GM13977 (cell line): ENCODE data around the gene CDC25A.
A peak's percentile ranks its signal among the peaks of the same experiment; 100 is the strongest.

Experiments
- DNase-seq: peaks from one replicate; pipeline ENCODE4 v3.0.0; 2012; ENCODE audit warnings: low spot score
- in situ Hi-C: fragments of 300-500 bp; cut with MboI; formaldehyde crosslinking; loops from one replicate; pipeline ENCODE4 v1.12.0; 2022; ENCODE audit warnings: low sequenced_read_pairs, low pct_unique_long_range_greater_than_20kb, mixed read lengths, inconsistent platforms; ENCODE audit not compliant: unreplicated experiment
- TF ChIP-seq, protein P1 (sequence below): IDR thresholded peaks from 2 replicates; pipeline ENCODE4 v1.5.1; 2012; ENCODE audit warnings: mild to moderate bottlenecking, control low read depth; ENCODE audit not compliant: insufficient read depth; ENCODE audit errors: extremely low read depth, missing control alignments

CDC25A gene

DNA sequence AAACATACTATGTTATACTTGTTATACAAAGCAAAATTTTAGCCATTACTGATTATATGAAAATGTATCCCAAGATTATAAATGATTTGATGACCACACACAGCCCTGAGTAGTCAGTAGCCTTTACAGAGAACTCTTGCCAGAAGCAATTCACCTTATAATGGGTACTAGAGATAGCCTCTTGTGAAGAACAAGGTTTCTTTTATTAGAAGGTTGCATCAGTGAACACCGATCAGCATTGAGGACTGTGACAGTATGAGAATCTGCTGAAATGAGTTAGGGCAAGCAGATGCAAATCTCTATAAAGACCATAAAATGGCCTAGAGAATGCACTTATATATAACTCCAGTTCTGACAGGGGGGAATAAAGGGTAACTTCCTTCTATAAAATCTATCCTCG, 10.1 kb downstream of the CDC25A start:
- in situ Hi-C loops, result no loop called here
- TF ChIP-seq, protein P1, sequence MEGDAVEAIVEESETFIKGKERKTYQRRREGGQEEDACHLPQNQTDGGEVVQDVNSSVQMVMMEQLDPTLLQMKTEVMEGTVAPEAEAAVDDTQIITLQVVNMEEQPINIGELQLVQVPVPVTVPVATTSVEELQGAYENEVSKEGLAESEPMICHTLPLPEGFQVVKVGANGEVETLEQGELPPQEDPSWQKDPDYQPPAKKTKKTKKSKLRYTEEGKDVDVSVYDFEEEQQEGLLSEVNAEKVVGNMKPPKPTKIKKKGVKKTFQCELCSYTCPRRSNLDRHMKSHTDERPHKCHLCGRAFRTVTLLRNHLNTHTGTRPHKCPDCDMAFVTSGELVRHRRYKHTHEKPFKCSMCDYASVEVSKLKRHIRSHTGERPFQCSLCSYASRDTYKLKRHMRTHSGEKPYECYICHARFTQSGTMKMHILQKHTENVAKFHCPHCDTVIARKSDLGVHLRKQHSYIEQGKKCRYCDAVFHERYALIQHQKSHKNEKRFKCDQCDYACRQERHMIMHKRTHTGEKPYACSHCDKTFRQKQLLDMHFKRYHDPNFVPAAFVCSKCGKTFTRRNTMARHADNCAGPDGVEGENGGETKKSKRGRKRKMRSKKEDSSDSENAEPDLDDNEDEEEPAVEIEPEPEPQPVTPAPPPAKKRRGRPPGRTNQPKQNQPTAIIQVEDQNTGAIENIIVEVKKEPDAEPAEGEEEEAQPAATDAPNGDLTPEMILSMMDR, result no peak
- no peak for DNase-seq

DNA sequence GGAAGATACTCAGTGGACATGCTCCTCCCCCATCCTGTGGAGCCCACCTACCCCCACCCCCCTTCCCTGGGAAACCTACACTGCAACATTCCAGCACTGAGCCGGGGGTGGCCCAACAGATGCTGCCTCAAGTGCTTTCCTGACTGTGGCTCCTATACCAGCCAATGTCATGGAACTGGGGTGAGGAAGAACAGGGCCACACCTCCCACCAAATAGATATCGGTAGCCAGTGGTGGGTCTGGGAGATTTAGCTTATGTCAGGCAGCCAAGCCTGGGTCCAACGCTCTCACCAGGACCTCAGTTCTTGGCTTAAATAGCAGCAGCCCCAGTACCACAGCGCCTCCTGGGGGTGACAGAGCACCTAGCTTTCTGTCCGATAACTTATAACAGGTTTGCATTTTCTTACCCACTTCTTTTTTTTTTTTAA, 30.3 kb downstream of the CDC25A start:
- peak; percentile 54 for DNase-seq
- TF ChIP-seq, protein P1, result peak; percentile 64
- in situ Hi-C loops, result loop anchor here (10.0 kb wide), 1 partner anchor 323 kb away; no protein-coding TSS in a partner anchor

DNA sequence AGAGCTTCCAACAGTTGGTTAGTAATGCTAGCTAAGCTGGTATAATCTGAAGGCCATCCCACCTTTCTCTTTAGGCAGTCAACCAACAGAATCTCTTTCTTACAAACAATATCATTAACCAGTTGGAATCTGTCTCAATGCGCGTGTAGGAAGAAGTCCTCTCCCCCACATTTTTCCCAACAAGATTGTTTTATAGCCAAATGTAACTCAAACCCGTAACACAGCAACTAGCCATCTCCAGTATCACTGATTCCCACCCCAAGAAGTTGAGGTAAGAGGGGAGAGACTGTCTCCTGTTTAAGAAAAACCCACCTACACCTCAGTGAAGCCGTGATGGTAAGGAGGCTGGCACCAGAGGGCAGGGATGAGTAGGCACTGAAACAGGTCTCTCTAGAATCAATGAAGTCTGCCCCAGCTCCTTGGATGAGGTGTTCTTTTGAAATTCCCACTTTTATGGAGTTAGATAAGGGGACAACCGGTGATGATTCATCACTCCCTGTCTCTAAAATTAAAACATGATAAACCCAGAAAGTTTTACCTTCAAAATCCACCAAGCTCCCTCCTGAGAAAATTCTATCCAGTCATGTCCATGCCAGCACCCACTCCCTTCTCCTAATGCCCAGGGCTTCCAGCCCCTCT, 30.9 kb downstream of the CDC25A start:
- TF ChIP-seq, protein P1, result no peak
- in situ Hi-C loops, result loop anchor here (10.0 kb wide), 1 partner anchor 323 kb away; no protein-coding TSS in a partner anchor
- DNase-seq, result no peak

DNA sequence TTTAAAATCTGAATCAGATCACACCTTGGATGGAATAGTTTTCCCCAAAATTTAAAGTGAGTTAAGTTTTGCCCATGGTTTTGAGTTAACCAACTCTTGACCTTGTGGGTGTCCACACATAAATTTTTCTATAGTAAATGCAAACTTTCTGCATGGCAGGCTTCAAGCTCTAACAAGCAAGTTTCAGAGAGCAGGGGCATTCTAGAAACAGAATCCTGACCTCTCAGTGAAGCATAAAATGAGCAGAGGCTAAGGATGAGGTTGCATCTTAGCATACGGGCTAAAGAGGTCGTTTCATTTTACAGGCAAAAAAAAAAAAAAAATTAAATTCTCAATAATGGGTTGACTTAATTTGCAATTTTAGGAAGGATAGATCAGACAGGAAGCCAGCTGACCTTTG, 32.1 kb downstream of the CDC25A start:
- in situ Hi-C loops, result loop anchor here (10.0 kb wide), 1 partner anchor 321 kb away; no protein-coding TSS in a partner anchor
- TF ChIP-seq, protein P1, result no peak
- DNase-seq, result no peak

DNA sequence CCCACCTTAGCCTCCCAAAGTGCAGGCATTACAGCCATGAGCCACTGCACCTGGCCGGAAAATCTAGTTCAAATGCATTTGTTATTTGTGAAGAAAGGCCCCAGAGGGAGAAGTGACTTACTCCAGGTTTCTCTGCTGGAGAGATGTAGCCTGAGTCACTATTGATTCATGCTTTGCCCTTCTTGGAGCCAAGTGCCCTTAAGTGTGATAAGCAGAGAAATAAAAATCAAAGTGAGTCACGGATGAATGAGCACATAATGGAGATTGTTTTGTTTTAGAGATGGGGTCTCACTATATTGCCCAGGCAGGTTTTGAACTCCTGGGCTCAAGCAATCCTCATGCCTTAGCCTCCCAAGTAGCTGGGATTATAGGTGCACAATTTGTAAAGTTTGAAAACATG, 33.1 kb downstream of the CDC25A start:
- DNase-seq, result no peak
- TF ChIP-seq, protein P1, result no peak
- in situ Hi-C loops, result loop anchor here (10.0 kb wide), 1 partner anchor 320 kb away; no protein-coding TSS in a partner anchor

DNA sequence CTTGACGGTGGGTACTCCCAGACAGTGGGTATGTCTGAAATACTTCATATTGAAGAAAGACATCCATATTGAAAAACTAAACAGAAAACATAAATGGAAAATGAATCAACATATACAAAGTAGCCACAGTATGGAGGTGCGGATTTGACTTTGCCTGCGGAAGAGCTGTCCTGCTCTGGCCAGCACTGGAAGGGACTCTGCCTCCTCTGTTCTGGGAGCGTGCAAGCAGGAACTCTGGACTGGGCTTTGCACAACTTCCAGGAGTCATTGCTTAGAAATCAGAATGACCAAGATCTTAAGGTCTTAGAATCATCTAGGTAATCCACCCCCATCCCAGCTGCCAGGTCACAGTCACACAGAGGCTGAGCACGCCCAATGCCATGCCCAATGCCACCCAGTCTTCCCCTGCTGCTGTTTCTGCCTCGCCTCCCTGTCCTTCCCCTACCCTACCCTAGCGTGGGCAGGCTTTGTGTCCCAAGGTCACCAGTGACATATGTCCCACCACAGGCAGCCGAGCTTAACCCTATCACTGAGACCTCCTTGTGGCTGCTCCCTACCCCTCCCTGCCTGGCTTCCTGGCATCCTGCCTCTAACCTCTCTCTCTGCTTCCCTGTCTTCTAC, 36.3 kb downstream of the CDC25A start:
- TF ChIP-seq, protein P1, result no peak
- in situ Hi-C loops, result loop anchor here (10.0 kb wide), 1 partner anchor 317 kb away; no protein-coding TSS in a partner anchor
- DNase-seq, result no peak
